HG03095 (cell line): ENCODE data around the gene CACNB1.

Experiments used
- ATAC-seq: cut with Tn5 transposase; IDR thresholded peaks from one replicate; pipeline ENCODE4 v1.9.1; 2021; ENCODE audit warnings: moderate library complexity; ENCODE audit not compliant: unreplicated experiment

CACNB1 gene

DNA sequence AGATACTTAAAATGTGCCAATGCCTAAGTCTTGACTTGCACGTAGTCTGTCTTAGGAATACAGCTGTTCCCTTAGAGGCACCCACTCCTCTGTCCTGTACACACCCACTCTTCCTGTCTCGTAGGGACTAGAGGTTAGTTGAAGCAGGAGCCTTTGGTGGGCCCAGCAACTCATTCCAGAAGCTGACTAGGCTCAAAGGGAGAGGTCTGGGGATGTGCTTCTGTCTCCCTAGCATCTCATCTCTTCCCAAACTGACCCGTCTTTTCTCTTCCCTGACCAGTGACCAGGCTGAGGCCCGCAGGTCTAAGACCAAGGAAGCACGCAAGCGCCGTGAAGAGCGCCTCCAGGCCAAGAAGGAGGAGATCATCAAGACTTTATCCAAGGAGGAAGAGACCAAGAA is 6.8 kb upstream of the CACNB1 start:
- ATAC-seq, result no peak

- no peak for ATAC-seq
Observed at GRCh38 chr17:39200957-39201510, 3.6 kb upstream of the CACNB1 start.

GRCh38 chr17:39200070-39200879 is 2.8 kb upstream of the CACNB1 start, which contains the start of gene RPL19:
TSS of gene RPL19 (plus strand) at chr17:39200283. CDS start at chr17:39200345, 62 bp downstream.
- peak; percentile 46 for ATAC-seq

DNA sequence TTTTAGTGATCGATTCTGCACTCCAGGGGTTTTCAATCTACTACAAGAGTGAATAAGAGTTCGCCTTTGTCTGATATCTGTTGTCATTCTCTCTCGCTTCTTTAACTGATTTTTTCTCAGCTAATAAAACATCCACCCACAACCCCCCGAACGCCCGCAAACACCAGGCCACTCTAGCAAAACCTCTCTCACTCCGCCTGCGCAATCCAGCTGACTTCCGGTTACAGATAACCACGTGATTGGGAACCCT is 2.3 kb upstream of the CACNB1 start:
- peak; percentile 39 for ATAC-seq

- no peak for ATAC-seq
Observed at GRCh38 chr17:39198186-39198566, 707 bp upstream of the CACNB1 start.

DNA sequence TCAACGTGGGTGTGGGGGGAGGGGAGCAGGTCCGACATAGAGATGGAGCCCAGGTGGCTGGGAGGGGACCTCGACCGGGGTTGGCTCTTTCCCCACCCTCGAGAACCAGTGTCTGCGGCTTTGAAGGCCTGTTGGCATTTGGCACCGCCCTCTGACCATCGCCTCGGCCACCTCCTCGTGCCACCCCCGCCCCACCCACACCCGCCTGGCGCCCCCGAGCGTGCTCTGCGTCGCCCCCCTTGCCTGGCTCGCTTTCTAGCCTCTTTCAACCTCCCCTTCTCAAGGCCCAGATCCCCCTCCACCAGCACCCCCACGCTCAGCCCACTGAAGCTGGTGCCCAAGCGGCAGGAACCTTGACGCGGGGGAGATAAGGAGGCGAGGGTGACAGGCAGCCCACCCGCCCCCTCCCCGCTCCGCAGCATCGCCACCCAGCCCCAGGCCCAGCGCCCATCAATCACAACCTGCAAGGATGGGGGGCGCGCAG is 619 bp downstream of the CACNB1 start:
- no peak for ATAC-seq

GRCh38 chr17:39196241-39196807 is 1.1 kb downstream of the CACNB1 start:
- ATAC-seq, result no peak

- ATAC-seq, result no peak
Observed at GRCh38 chr17:39195568-39196160, 1.8 kb downstream of the CACNB1 start.

DNA sequence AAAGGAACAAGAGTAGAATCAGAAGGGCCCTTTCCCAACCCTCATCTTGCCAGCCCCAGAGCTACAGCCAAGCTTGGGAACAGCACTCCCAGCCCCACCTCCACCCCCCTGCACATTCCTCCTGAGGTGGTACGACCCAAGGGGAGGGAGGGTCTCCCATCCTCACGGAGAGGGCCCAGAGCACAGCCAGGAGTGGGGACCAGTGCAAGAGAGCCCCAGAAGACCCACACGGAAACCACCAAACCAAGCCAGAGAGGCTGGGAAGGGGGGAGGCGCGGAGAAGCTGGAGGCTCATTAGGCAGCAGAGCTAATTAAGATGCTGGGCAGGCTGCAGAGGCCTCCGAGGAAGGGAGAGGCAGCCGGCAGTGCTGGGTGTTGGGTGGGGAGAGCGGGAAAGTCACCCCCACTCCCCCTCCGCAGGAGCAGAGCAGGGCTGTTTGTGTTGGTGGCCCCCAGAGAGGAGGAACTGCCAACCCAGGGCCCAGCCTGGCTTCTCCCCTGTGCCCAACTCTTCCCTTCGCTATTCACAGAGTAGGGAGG is 2.4 kb downstream of the CACNB1 start:
- ATAC-seq, result no peak

DNA sequence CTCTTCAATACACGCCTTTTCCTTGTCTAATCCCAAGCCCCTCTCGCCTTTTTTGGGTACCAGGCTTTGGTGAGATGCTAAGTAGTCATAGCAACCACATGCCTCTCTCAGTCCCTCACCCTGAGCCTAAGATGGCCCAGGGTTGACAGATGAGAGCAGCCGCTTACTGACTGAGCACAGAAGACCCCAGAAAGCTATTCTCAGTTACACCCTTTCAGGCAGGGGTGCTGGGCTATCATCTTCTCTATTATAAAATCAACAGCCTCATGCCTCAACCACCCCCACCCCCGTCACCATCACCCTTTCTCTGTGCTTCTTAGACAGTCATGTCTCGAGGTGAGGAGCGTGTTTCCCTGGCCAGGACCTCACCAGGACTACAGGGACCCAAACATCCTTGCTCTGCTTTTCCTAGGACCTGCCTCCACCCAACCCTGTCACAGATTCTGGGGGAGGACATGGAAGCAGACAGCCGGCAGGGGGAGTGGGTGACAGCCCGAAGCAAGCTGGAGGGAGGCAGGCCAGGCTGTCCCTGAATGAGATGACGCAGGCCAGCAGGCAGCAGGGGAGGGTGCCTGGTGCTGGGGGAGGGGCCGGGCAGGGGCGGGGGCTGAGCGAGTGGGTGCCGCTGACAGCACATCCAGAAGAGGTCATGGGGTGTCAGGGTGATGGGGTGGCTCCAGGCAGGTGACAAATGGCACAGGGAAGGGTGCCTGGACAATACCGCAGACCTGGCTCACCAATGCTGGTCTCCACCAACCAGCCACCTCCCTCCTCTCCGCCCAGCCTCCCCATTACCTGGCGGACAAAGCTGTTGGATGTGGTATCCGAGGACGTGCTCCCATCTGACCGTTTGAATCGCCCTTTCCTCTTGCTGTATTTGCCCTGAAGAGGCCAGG is 3.1 kb downstream of the CACNB1 start:
- no peak for ATAC-seq

DNA sequence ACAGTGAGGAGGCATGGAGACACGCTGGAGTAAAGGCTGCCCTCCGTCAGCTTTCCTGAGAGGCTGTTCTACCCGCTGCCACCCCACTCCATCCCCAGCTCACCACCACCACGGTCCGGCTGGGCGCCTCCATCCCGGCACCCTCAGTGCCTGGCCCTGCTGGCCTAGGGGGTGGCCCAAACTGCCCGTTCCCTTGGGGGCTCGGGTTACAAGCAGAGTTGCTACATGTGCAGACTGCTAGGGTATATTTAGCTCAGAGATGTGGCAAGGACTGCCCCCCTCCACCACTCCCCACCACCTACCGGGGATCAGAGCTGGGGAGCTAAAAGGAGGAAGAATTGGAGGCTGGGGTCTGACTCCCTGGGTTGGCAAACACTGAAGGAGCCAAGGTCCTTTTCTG is 4.1 kb downstream of the CACNB1 start:
- no peak for ATAC-seq

GRCh38 chr17:39192901-39193300 is 4.6 kb downstream of the CACNB1 start:
- no peak for ATAC-seq

DNA sequence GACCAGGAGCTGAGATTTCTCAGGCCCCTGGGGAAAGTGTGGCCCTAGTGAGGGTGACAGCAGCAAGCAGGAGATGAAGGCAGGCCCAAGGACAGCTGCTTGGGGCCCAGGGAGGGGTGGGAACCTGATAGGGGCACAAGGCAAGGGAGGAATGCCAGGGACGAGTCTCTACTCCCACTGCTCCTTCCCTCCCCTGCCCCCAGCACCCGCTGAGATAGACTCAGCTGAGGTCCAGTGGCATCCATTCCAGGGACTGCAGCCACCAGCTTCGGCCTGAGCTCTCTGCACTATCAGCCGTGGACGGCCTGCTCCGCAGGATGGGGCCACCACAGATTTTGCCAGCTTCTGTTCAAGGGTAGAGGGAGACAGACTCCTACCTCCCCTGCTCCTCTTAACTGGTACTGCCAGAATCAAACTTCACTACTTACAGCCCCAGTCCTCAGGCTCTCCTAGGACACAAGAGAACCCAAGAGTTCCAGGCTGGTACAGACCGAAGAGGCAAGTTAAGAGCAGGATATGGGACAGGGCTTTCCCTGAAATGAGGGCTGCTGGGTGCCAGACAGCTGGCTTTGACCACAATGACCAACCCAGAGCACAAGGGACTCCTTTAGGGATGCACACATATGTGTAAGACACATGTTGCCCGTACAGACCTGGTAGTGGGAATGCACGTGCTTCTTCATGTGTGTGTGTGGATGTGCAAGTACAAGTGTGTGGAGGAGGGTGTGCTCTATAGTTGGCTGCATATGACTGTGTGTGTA is 5.5 kb downstream of the CACNB1 start:
- no peak for ATAC-seq

GRCh38 chr17:39187152-39187830 is 10.2 kb downstream of the CACNB1 start:
- ATAC-seq, result no peak

DNA sequence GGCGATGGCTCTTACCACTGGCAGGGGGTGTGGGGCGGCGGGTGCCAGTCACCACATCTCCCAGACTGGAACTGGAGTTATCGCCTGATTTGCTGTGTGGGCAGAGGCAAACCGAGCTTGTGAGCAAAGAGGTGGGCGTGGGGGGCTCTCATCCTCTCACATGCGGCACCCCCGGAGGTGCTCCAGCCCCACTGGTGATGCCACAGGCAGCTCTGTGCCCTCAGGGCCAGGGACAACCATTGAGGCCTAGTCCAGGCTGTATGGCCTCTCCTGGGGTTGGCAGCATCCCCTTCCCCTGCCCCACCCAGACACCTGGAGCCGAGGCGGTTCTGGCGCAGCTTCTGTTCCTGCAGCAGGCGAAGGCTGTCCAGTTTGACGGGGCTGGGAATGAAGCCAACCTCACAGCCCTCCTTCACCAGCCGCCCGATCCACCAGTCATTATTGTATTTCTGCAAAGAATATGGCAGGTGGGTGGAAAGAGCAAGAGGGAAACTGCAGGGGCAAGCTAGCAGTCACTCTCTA is 10.9 kb downstream of the CACNB1 start:
- no peak for ATAC-seq

GRCh38 chr17:39183720-39184119 is 13.7 kb downstream of the CACNB1 start:
- no peak for ATAC-seq

DNA sequence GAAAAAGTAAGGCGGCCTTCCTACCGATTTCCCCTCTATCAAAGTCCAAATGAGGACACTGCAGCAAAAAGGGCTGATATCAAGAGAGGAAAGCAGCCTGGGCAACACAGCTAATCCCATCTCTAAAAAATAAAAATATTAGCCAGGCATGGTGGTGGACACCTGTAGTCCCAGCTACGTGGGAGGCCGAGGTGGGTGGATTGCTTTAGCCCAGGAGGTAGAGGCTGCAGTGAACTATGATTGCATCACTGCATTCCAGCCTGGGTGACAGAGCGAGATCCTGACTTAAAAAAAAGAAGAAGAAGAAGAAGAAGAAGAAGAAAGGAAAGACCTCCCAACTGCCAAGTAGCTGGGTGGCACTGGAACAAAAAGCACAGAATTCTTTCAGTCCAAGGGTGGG is 14.4 kb downstream of the CACNB1 start:
- ATAC-seq, result no peak

- no peak for ATAC-seq
Observed at GRCh38 chr17:39181303-39181702, 16.2 kb downstream of the CACNB1 start.

- ATAC-seq, result no peak
Observed at GRCh38 chr17:39178536-39178935, 18.9 kb downstream of the CACNB1 start.
